Measurements from ENCODE around the gene TLK2.

DNA sequence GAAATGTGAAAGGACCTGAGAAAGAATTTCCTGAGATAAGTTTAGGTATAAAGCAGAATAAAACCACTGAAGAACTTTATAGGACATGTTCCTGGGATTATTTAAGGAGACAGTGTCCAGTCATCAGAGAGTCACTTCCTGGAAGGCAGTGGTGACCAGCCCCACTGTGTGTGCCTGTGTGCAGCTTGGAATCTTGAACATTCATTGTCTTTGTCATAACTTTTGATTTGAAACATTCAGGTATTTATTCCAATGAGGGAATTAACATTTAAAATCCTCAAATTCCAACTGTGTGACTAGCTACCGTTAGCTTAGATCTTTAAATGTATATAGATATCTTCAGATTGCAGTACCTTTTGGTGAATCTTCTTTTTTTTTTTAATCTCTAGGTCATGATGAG, 87.2 kb downstream of the TLK2 start:
- TF ChIP-seq MXI1 (conservative IDR thresholded peaks at IDR 0.05; ENCODE audit: poor library complexity, severe bottlenecking): no peak
- no peak for TF ChIP-seq EP300 (conservative IDR thresholded peaks at IDR 0.05; ENCODE audit: poor library complexity, severe bottlenecking)
- TF ChIP-seq, protein P1, sequence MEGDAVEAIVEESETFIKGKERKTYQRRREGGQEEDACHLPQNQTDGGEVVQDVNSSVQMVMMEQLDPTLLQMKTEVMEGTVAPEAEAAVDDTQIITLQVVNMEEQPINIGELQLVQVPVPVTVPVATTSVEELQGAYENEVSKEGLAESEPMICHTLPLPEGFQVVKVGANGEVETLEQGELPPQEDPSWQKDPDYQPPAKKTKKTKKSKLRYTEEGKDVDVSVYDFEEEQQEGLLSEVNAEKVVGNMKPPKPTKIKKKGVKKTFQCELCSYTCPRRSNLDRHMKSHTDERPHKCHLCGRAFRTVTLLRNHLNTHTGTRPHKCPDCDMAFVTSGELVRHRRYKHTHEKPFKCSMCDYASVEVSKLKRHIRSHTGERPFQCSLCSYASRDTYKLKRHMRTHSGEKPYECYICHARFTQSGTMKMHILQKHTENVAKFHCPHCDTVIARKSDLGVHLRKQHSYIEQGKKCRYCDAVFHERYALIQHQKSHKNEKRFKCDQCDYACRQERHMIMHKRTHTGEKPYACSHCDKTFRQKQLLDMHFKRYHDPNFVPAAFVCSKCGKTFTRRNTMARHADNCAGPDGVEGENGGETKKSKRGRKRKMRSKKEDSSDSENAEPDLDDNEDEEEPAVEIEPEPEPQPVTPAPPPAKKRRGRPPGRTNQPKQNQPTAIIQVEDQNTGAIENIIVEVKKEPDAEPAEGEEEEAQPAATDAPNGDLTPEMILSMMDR (IDR thresholded peaks at IDR 0.05; ENCODE audit: poor library complexity, severe bottlenecking): no peak
- no peak for TF ChIP-seq RAD21 (conservative IDR thresholded peaks at IDR 0.05)
- TF ChIP-seq EZH2 (IDR thresholded peaks at IDR 0.05; ENCODE audit: borderline replicate concordance, insufficient read depth, low read length, poor library complexity, severe bottlenecking): no peak
- TF ChIP-seq, protein P2, sequence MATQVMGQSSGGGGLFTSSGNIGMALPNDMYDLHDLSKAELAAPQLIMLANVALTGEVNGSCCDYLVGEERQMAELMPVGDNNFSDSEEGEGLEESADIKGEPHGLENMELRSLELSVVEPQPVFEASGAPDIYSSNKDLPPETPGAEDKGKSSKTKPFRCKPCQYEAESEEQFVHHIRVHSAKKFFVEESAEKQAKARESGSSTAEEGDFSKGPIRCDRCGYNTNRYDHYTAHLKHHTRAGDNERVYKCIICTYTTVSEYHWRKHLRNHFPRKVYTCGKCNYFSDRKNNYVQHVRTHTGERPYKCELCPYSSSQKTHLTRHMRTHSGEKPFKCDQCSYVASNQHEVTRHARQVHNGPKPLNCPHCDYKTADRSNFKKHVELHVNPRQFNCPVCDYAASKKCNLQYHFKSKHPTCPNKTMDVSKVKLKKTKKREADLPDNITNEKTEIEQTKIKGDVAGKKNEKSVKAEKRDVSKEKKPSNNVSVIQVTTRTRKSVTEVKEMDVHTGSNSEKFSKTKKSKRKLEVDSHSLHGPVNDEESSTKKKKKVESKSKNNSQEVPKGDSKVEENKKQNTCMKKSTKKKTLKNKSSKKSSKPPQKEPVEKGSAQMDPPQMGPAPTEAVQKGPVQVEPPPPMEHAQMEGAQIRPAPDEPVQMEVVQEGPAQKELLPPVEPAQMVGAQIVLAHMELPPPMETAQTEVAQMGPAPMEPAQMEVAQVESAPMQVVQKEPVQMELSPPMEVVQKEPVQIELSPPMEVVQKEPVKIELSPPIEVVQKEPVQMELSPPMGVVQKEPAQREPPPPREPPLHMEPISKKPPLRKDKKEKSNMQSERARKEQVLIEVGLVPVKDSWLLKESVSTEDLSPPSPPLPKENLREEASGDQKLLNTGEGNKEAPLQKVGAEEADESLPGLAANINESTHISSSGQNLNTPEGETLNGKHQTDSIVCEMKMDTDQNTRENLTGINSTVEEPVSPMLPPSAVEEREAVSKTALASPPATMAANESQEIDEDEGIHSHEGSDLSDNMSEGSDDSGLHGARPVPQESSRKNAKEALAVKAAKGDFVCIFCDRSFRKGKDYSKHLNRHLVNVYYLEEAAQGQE (IDR thresholded peaks at IDR 0.05; ENCODE audit: borderline replicate concordance): no peak
- no peak for TF ChIP-seq POLR2AphosphoS5 (IDR thresholded peaks at IDR 0.05)

Measured in neural cell (in vitro differentiated cells).